Measurements from ENCODE around the gene EVI5.

- TF ChIP-seq CTCF (IDR thresholded peaks at IDR 0.05) (no peak), POLR2A (IDR thresholded peaks at IDR 0.05) (no peak)
These were observed 6.5 kb downstream of the EVI5 start for GRCh38 chr1:92778376-92778775.

Data from Peyer's patch (tissue), 4 donors.